Progenitor cell of endocrine pancreas (in vitro differentiated cells): ENCODE data around the gene ETNPPL. TPM values are rescaled to one million over a fixed set of nuclear protein-coding genes. Genes with fewer than 3 reads are reported as not detected.

Experiments used
- DNase-seq: peaks from one replicate; pipeline ENCODE4 v3.0.0; 2021; ENCODE audit warnings: low spot score; ENCODE audit not compliant: unreplicated experiment
- H3K27ac Mint-ChIP-seq: 2 replicates; pipeline ENCODE4 v1.8.0; 2021; ENCODE audit warnings: mild to moderate bottlenecking, moderate library complexity, mixed read lengths
- H3K27me3 Mint-ChIP-seq: 2 replicates; pipeline ENCODE4 v1.8.0; 2021; ENCODE audit warnings: mixed read lengths
- H3K36me3 Mint-ChIP-seq: 2 replicates; pipeline ENCODE4 v1.8.0; 2022; ENCODE audit warnings: mixed read lengths; ENCODE audit not compliant: insufficient read depth
- H3K4me1 Mint-ChIP-seq: 2 replicates; pipeline ENCODE4 v1.8.0; 2021; ENCODE audit warnings: low read depth, mixed read lengths
- H3K4me3 Mint-ChIP-seq: 2 replicates; pipeline ENCODE4 v1.8.0; 2021; ENCODE audit warnings: low read depth, mild to moderate bottlenecking, moderate library complexity, mixed read lengths
- H3K9me3 Mint-ChIP-seq: 2 replicates; pipeline ENCODE4 v1.8.0; 2021; ENCODE audit warnings: low read depth, mixed read lengths
- CTCF ChIP-seq: fragments of 200-600 bp; sonication (generic); IDR thresholded peaks from one replicate; pipeline ENCODE4 v1.5.0; 2021; ENCODE audit warnings: antibody characterized with exemption, mild to moderate bottlenecking; ENCODE audit not compliant: unreplicated experiment
- total RNA-seq: library from RNA; stranded (reverse); gene quantifications from 2 replicates; pipeline ENCODE4 v1.2.1, GENCODE V29; 2021

ETNPPL gene
- total RNA-seq, 1 donor from 2014 or later, result 0.22 TPM

GRCh38 chr4:108763986-108764385 is 1.1 kb upstream of the ETNPPL start:
- H3K4me3 Mint-ChIP-seq, result peak overlapping the region; percentile 24
- no peaks in the 10 kb centered on the region for H3K36me3 Mint-ChIP-seq
- H3K4me1 Mint-ChIP-seq, result peaks cover 6% of the 10 kb centered on the region
- no peak for TF ChIP-seq CTCF
- no peak overlapping the region for H3K27ac Mint-ChIP-seq
- H3K27me3 Mint-ChIP-seq, result peaks cover 21% of the 10 kb centered on the region
- no peaks in the 10 kb centered on the region for H3K9me3 Mint-ChIP-seq
- DNase-seq, result no peak

GRCh38 chr4:108763226-108763593 is 357 bp upstream of the ETNPPL start:
- H3K4me3 Mint-ChIP-seq, result peak overlapping the region; percentile 85
- no peaks in the 10 kb centered on the region for H3K36me3 Mint-ChIP-seq
- no peak for DNase-seq
- H3K27me3 Mint-ChIP-seq, result peaks cover 21% of the 10 kb centered on the region
- H3K9me3 Mint-ChIP-seq, result no peaks in the 10 kb centered on the region
- no peak overlapping the region for H3K27ac Mint-ChIP-seq
- peaks cover 6% of the 10 kb centered on the region for H3K4me1 Mint-ChIP-seq
- no peak for TF ChIP-seq CTCF

GRCh38 chr4:108758498-108758897 is 4.4 kb downstream of the ETNPPL start:
- no peak overlapping the region for H3K4me3 Mint-ChIP-seq
- H3K36me3 Mint-ChIP-seq, result no peaks in the 10 kb centered on the region
- H3K4me1 Mint-ChIP-seq, result peaks cover 6% of the 10 kb centered on the region
- H3K27me3 Mint-ChIP-seq, result peaks cover 20% of the 10 kb centered on the region
- DNase-seq, result no peak
- H3K27ac Mint-ChIP-seq, result no peak overlapping the region
- no peak for TF ChIP-seq CTCF
- H3K9me3 Mint-ChIP-seq, result no peaks in the 10 kb centered on the region

GRCh38 chr4:108754327-108754726 is 8.5 kb downstream of the ETNPPL start:
- no peak for TF ChIP-seq CTCF
- no peaks in the 10 kb centered on the region for H3K36me3 Mint-ChIP-seq
- H3K27me3 Mint-ChIP-seq, result peaks cover under 1% of the 10 kb centered on the region
- H3K4me1 Mint-ChIP-seq, result no peaks in the 10 kb centered on the region
- no peak for DNase-seq
- H3K27ac Mint-ChIP-seq, result no peak overlapping the region
- H3K4me3 Mint-ChIP-seq, result no peak overlapping the region
- no peaks in the 10 kb centered on the region for H3K9me3 Mint-ChIP-seq

GRCh38 chr4:108751321-108751720 is 11.5 kb downstream of the ETNPPL start:
- TF ChIP-seq CTCF, result no peak
- Mint-ChIP-seq H3K4me1 (no peaks in the 10 kb centered on the region), H3K9me3 (no peaks in the 10 kb centered on the region), H3K4me3 (no peak overlapping the region), H3K27me3 (no peaks in the 10 kb centered on the region), H3K36me3 (no peaks in the 10 kb centered on the region), H3K27ac (no peak overlapping the region)
- no peak for DNase-seq
